Globus pallidus (tissue), 1 donor: ENCODE data around the gene PER2.

Source experiments
- DNase-seq: peaks from one replicate; pipeline ENCODE4 v3.0.0-alpha.2; 2015; ENCODE audit warnings: low spot score

The PER2 gene

DNA sequence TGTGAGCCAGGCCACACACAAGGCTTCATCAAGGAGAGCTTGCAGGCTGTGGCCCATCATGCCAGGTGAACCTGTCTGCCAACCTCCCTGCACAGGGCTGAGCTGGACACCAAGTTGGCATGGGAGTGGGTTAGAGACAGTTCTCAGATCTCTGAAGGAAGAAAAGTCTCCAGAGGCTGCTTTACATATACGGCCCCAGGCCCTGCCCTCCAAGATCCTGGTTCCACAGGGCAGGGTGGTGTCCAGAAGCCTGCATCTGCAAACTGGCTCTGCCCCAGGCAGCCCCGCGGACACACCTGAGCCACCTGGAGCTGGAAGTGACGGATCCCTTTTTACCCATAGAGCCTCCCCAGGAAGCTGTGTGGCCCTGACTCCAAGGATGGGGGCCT, 24.3 kb downstream of the PER2 start:
- no peak for DNase-seq

- peak; percentile 95 for DNase-seq
Measured at GRCh38 chr2:238263204-238264071, 25.0 kb downstream of the PER2 start.

- no peak for DNase-seq
Measured at GRCh38 chr2:238262496-238263122, 25.8 kb downstream of the PER2 start.

DNA sequence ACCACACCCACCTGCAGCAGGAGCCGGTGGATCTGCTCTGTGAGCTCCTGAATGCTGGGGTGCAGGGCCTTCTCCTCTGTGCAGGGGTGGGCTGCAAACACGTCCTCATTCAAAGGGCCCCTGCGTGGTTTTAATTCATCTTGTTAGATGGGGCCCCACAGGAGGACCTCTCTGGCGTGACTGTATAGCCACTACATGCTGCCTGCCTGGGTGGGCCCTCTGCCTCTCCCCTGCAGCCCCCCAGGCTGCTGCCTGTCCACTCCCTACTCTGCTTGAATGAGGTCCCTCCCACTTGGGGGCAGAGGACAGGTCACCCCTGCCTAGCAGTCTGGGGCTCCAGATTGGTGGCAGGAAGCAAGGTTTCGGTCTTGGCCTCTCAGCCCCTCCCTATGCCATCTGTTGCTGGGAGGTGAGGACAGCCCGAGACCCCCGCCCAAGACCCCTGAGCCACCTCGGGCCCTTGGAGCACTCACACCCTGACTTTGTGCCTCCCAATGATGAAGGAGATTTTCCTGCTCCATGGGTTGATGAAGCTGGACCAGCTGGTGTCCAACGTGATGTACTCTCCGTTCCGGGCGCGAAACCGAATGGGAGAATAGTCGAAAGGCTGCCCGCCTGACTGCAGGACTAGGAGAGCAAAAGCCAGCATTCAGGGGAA, 26.6 kb downstream of the PER2 start:
- no peak for DNase-seq

DNA sequence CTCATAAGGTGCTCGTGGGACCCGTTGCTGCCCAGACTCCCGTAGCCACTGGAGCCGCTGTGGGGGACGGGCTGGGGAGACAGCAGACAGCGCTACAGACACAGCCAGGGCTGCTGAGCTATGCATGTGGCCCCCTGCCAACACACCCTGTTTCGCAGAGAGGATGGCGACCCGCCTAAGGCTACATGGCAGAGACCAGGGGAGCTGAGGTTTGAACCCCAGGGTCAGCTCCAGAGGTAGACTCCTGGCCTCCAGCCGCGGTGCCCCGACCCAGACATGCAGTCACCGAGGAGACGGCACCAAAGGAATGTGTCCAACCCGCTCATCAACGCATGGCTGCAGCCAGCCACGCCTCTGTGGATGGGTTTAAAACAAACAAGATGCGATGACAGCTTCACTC, 27.5 kb downstream of the PER2 start:
- no peak for DNase-seq

- no peak for DNase-seq
Measured at GRCh38 chr2:238259061-238260020, 29.1 kb downstream of the PER2 start.

DNA sequence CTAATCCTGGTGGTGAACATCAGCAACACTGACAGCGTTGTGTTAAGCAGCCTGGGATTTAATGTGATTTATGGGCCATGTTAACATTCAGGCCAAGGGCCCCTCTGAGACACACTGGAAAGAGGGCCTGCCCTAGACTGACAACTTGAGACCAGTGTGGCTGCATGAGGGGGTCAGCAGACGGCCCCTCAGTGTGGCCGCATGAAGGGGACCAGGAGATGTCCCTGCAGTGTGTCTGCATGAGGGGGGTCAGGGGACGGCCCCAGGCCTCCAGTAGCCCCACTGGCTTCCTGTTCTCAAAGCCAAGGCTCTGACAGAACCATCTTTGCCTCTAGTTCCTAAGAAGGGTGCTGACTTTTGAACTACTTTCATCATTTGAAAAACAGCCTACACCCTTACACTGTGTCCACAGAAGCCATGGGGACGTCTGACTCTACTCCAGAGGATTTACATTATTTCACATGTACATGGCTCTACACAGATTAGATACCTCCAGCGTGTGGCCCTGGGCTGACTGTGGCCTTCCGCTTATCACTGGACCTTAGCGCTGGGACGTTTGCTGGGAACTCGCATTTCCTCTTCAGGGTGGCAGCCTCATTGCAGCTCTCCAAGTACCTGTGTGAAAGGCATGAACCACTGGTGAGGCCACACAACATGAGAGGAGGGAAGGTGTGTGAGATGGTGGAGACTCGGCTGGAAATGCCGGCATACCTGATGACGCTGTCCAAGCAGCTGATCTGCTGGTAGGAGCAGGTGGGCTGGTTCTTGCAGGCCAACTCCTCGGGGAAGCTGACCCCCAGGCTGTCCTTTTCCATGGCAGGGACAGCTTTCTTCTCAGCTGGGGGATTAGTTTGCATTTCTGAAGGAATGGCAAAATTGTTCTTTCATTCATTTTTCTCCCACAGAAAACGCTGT, 30.4 kb downstream of the PER2 start:
- no peak for DNase-seq

- DNase-seq, result no peak
Measured at GRCh38 chr2:238256594-238257104, 31.8 kb downstream of the PER2 start.

GRCh38 chr2:238256111-238256510, 32.3 kb downstream of the PER2 start:
- no peak for DNase-seq

GRCh38 chr2:238255636-238256035, 32.8 kb downstream of the PER2 start:
- DNase-seq, result no peak

GRCh38 chr2:238255151-238255551, 33.3 kb downstream of the PER2 start:
- no peak for DNase-seq

DNA sequence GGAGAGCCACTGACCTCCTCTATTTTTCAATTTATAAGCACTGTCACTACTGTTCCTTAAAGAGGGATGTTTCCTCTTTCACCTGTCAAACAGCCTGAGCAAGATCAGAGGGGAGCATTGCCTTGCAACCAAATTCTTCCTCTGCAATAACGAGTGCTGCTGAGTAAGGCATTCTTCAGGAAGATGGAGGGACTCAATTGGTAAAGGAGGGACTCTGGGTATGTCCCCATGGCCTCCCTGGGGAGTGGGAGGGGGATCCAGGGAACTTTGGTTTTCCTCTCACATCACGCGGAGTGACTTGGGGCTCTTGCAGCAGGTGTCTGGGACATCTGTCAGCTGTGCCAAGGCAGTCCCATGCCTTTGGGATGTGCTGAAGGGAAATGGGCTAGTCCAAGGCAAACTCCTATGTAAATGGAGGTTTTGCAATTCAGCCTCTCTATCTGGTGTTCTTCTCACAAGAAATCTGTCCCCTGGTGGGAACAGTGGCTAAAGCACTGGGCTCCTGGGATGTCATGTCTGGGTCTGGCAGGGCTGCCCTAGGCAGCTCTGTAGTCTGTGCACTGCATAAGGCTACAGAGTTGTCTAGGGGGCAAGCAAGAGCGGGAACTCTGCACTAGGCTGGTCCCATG, 34.2 kb downstream of the PER2 start:
- no peak for DNase-seq

GRCh38 chr2:238252766-238253630, 35.4 kb downstream of the PER2 start:
- DNase-seq, result no peak

GRCh38 chr2:238251986-238252385, 36.4 kb downstream of the PER2 start:
- no peak for DNase-seq

- DNase-seq, result no peak
Measured at GRCh38 chr2:238251331-238251730, 37.1 kb downstream of the PER2 start.

GRCh38 chr2:238250896-238251295, 37.5 kb downstream of the PER2 start:
- no peak for DNase-seq

GRCh38 chr2:238247841-238248453, 40.5 kb downstream of the PER2 start:
- DNase-seq, result no peak

GRCh38 chr2:238247002-238247822, 41.2 kb downstream of the PER2 start:
- no peak for DNase-seq
